T-helper 1 cell treated with Interleukin-12 subunit alpha and Interleukin-12 subunit beta and Interleukin-4 antibody, amounts not matched to agents 30 μg/mL and 1 μg/mL, for 36 hours (primary cell): ENCODE results near the gene ATP6V1B1.

Source experiments
- H3K27ac Mint-ChIP-seq: one replicate; pipeline ENCODE4 v1.8.0; 2021; ENCODE audit warnings: mild to moderate bottlenecking, mixed read lengths
- H3K27me3 Mint-ChIP-seq: one replicate; pipeline ENCODE4 v1.8.0; 2021; ENCODE audit warnings: low read depth, mixed read lengths
- H3K36me3 Mint-ChIP-seq: one replicate; pipeline ENCODE4 v1.8.0; 2021; ENCODE audit warnings: low read depth, mixed read lengths
- H3K4me1 Mint-ChIP-seq: one replicate; pipeline ENCODE4 v1.8.0; 2021; ENCODE audit warnings: low read depth, mixed read lengths
- H3K4me3 Mint-ChIP-seq: one replicate; pipeline ENCODE4 v1.8.0; 2021; ENCODE audit warnings: mild to moderate bottlenecking, moderate library complexity, mixed read lengths
- H3K9me3 Mint-ChIP-seq: one replicate; pipeline ENCODE4 v1.8.0; 2021; ENCODE audit warnings: mixed read lengths

ATP6V1B1 gene

DNA sequence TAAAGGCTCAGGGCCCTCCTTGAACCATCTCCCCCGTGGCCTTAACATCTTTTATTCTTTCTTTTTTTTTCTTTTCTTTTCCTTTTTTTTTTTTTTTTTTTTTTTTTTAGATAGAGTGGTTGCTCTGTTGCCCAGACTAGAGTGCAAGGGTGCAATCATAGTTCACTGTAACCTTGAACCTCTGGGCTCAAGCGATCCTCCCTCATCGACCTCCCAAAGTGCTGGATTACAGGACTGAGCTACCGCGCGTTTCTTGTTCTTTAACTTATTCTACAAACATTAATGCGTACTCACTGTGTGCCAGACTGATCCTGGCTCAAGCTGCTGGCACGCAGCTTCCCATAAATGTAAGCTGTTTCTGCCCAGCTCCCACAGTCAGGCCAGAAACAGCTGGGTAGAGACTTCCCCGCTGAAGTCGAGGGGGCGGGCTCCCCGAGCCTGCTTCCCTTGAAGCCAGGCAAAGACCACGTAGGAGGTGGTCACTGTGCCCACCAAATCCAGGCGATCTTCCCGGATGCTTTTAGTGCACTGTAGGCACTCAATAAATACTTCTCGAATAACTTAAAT is 29.2 kb upstream of the ATP6V1B1 start:
- Mint-ChIP-seq H3K27ac (no peak overlapping the region), H3K9me3 (no peaks in the 10 kb centered on the region), H3K27me3 (peaks cover 91% of the 10 kb centered on the region), H3K4me3 (no peak overlapping the region), H3K36me3 (peaks cover 7% of the 10 kb centered on the region), H3K4me1 (peaks cover 8% of the 10 kb centered on the region)

DNA sequence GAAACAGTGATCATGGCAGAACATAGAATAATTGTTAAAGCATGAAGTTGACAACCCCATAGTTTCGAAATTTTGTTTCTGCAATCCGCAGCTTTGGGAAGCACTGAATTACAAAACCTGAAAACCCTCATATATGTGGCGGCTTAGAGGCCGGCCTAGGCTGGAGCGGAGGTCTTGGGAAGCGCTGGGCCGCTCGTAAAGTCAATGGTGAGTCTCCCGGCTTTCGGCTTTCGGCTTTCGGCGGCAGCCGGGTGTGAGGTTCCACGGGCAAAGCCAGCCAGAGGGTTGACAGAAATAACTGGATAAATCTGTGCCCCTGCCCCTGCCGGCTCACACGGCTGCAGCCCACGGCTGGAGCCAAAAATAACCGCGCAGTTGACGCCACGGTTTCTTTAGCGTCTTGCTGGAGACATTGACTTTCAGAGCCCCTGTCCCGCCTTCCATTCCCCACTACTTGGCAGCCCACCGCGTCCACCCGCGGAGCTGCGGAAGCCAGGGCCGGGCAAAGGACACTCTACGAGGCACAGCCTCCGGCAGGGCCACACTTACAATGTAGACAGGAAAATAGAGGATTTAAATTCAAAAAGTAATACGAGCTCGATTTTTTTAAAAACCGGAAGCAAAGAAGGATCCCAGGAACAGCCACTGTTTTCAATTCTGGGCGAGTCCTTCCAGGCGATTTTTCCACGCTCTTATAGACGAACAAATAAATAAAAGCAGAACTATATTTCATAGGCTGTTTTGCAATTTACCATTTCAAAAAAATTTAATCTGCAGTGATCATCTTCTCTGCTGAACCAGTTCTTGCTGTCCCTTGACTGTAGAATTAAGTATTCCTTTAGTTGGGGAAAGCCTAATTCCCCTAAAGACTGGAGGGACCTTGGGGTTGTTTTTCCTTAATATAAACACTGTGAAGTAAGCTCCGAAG is 28.3 kb upstream of the ATP6V1B1 start:
- Mint-ChIP-seq H3K27ac (peak overlapping the region; percentile 31), H3K27me3 (peaks cover 90% of the 10 kb centered on the region), H3K9me3 (no peaks in the 10 kb centered on the region), H3K4me1 (peaks cover 8% of the 10 kb centered on the region), H3K36me3 (peaks cover 7% of the 10 kb centered on the region), H3K4me3 (peak overlapping the region; percentile 37)

DNA sequence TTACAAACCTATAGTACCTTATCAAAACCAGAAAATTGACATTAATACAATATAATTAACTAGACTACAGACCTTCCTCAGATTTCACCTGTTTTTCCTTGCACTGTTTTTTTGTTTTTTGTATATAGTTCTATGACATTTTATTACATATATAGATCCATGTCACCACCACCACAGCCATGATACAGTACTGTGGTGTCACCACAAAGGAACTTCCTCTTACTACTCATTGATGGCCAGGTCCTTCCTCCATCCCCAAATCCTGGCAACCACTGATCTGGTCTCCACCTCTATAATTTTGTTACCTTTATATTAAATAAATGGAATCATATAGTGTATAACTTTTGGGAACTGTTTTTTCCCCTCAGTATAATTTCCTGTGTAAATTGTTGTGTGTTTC is 19.4 kb upstream of the ATP6V1B1 start:
- Mint-ChIP-seq H3K27ac (no peak overlapping the region), H3K27me3 (peaks cover 41% of the 10 kb centered on the region), H3K36me3 (no peaks in the 10 kb centered on the region), H3K9me3 (no peaks in the 10 kb centered on the region), H3K4me1 (no peaks in the 10 kb centered on the region), H3K4me3 (no peak overlapping the region)

DNA sequence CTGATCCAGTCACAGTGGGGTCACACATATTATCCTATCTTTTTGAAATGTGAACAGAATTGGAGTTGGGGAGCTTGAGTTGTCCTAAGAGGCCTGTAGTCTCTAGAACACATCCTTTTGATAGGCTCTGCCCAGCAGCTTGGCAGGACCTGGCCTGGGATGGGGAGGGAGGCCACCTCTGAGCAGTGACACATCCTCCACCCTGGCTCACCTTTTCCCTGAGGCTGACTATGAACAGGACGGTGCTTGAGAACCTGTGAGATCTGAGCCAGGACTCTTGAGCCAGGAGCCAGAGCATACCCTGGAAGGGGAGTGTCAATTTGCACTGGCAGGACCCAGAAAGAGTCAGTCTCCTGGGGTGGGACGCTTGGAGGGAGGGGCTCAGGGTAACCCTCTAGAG is 17.7 kb upstream of the ATP6V1B1 start:
- Mint-ChIP-seq H3K9me3 (no peaks in the 10 kb centered on the region), H3K27ac (no peak overlapping the region), H3K27me3 (peaks cover 27% of the 10 kb centered on the region), H3K4me1 (no peaks in the 10 kb centered on the region), H3K4me3 (no peak overlapping the region), H3K36me3 (no peaks in the 10 kb centered on the region)

DNA sequence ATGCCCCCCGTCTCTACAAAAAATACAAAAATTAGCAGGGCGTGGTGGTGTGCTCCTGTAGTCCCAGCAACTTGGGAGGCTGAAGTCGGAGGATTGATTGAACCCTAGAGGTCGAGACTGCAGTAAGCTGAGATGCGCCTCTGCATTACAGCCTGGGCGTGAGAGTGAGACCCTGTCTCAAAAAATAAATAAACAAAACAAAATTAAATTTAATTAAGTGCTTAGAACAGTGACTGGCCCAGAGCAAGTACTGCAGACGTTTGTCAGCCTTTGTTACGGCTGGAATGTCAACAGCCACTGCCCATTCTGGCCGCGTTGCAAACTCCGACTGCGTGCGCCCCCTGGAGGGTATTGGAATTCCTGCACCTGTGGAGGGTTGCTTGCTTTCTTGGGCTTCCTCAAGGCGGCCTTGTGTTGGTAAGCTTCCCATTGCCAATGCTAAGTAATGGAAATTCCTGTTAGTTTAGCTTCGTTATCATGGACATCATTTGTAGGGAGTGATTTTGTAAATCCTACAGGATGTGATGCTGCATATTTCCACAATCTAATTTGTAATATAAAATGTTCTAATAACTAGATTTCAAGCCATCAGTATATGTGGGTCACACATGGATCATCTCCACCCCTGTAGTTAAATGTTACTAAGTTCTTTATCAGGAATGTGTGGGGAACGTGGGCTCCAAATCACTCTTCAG is 15.9 kb upstream of the ATP6V1B1 start:
- Mint-ChIP-seq H3K27ac (no peak overlapping the region), H3K4me3 (no peak overlapping the region), H3K9me3 (no peaks in the 10 kb centered on the region), H3K4me1 (peaks cover 3% of the 10 kb centered on the region), H3K27me3 (peaks cover 26% of the 10 kb centered on the region), H3K36me3 (no peaks in the 10 kb centered on the region)

DNA sequence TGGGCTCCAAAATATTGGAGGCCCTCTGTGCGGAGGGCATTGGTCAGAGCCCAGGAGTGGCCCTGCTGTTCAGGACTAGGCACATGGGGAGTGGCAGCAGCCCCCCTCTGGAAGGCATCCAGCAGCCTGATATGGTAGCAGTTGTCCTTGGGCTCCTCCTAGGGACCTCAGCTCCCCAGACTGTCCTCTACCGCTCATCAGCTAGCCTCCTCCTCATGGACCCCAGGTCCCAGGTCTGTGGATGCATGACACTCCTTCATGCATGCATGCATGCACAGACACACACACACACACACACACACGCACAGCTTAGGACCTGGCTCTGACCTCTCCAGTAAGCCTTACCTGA is 15.4 kb upstream of the ATP6V1B1 start:
- H3K27ac Mint-ChIP-seq: no peak overlapping the region
- no peak overlapping the region for H3K4me3 Mint-ChIP-seq
- peaks cover 25% of the 10 kb centered on the region for H3K27me3 Mint-ChIP-seq
- H3K9me3 Mint-ChIP-seq: no peaks in the 10 kb centered on the region
- no peaks in the 10 kb centered on the region for H3K36me3 Mint-ChIP-seq
- H3K4me1 Mint-ChIP-seq: peaks cover 3% of the 10 kb centered on the region

DNA sequence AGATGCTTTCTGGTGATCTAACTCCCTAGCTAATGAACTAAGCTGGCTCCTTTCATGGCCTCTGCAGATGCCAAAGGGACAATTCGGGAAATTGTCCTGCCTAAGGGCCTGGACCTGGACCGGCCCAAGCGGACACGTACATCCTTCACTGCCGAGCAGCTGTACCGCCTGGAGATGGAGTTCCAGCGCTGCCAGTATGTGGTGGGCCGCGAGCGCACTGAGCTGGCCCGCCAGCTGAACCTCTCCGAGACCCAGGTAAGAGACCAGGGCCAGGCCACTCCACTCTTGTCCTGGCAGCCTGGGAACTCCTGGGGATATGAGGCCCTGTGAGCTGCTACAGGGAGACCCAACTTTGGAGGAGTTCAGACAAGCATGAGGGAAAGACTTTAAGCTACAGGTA is 14.7 kb upstream of the ATP6V1B1 start:
- no peak overlapping the region for H3K4me3 Mint-ChIP-seq
- no peak overlapping the region for H3K27ac Mint-ChIP-seq
- H3K27me3 Mint-ChIP-seq: peaks cover 21% of the 10 kb centered on the region
- H3K9me3 Mint-ChIP-seq: no peaks in the 10 kb centered on the region
- H3K4me1 Mint-ChIP-seq: peaks cover 3% of the 10 kb centered on the region
- H3K36me3 Mint-ChIP-seq: no peaks in the 10 kb centered on the region

DNA sequence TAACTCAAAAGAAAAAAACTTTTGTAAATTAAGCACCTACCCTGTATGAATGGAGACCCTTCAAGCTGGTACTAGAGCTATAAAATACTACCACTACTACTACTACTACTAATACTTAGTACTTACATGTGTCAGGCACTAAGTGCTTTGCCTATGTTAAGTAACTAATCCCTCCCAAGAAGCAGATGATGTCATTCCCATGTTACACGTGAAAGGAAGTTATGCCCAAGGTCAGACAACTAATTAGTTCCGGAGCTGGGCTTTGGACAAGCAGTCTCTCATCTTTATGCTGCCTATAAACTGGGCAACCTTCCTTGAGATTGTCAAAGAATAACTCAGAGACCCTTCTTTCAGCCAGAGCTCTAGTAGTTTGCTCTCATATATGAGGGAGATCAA is 13.9 kb upstream of the ATP6V1B1 start:
- Mint-ChIP-seq H3K27me3 (peaks cover 15% of the 10 kb centered on the region), H3K4me1 (peaks cover 3% of the 10 kb centered on the region), H3K4me3 (no peak overlapping the region), H3K36me3 (no peaks in the 10 kb centered on the region), H3K27ac (no peak overlapping the region), H3K9me3 (no peaks in the 10 kb centered on the region)

DNA sequence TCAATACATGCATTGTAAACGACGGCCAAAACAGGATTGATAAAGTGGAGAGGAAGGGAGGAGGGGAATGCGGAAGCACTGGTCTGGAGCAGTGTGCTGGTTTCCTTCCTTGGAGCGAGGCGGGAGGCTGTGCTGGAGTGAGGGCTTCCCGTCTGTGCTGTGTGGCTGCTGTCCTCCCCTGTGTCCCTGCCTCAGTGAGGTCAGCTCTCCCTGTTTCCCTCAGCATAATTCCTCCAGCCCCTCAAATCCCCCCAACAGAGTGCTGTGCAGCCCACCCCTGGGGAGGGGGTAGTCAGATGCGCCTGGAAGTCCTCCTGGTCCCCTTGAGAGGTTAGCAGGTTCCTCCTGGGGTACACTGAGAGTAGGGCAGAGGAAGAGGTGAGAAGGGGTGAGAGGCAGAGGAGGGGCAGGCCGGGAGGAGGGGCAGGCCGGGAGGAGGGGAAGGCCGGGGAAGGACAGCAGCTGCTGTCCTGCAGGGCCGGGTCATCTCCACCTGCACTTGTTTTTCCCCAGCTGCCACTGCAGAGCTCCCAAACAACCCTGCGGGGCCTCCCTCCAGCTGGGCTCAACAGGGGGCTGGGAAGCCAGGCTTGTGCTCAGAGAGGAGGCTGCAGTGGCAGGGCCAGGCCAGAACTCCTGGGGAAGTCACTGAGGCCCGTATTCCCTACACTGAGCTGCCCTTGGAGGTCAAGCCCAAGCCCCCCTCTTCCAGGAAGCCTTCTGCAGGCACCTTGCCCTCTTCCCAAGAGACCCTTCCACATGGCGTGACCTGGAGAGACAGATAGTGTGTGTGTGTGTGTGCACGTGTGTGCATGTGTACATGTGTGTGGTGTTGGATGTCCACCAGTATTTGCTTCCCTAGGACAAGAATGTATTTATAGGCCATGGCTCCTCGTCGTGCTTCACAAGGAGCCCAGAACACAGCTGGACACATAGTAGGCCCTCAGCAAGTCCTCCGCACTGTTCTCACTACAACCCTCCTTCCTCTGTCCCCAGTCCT is 13.2 kb upstream of the ATP6V1B1 start:
- peaks cover 3% of the 10 kb centered on the region for H3K4me1 Mint-ChIP-seq
- H3K36me3 Mint-ChIP-seq: no peaks in the 10 kb centered on the region
- H3K4me3 Mint-ChIP-seq: no peak overlapping the region
- no peak overlapping the region for H3K27ac Mint-ChIP-seq
- H3K27me3 Mint-ChIP-seq: peaks cover 20% of the 10 kb centered on the region
- H3K9me3 Mint-ChIP-seq: no peaks in the 10 kb centered on the region

DNA sequence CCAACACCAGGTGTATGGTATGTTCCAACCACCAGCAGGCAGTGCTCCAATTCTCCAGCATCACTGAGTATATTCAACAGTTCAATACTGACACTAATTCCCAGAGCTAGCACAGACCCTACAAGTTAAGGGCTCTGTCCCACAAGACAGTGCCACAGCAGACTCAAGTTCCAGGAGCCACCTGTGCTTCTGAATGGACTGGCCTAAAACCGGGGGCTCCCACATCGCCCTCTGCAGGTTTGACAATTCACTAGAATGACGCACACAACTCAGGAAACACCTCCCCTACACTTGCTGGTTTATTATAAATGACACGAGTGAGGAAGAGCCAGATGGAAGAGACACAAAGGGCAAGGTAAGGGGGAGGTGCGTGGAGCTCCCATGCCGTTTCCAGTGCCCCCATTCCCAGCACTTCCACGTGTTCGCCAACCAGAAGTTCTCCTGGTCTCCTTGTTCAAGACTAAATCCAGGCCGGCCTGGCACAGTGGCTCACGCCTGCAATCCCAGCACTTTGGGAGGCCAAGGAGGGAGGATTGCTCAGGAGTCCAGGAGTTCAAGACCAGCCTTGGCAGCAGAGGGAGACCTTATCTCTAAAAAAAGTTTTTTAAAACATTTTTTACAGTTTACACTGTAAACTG is 12.2 kb upstream of the ATP6V1B1 start:
- no peak overlapping the region for H3K4me3 Mint-ChIP-seq
- no peaks in the 10 kb centered on the region for H3K9me3 Mint-ChIP-seq
- H3K27ac Mint-ChIP-seq: no peak overlapping the region
- peaks cover 15% of the 10 kb centered on the region for H3K27me3 Mint-ChIP-seq
- peaks cover 3% of the 10 kb centered on the region for H3K4me1 Mint-ChIP-seq
- H3K36me3 Mint-ChIP-seq: no peaks in the 10 kb centered on the region

DNA sequence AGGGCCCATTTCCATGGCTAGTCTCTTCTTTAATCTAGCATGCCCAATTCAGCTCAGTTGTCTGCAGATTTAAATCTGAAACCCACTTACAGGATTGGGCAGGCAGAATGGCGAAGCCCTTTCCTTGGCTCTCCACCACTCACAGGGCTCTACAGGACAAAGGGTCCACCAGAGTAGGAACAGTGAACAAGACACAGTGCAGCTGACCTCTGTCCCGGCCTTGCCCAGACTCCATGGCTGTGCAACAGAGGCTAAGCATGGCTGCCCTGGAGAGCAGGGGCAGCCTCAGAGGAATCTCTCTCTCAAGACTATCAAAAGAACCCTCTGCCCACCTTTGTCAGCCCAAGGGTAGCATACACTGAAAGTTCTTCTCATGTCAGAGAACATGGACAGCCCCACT is 9.7 kb upstream of the ATP6V1B1 start:
- peak overlapping the region; percentile 17 for H3K27ac Mint-ChIP-seq
- H3K4me3 Mint-ChIP-seq: no peak overlapping the region
- H3K36me3 Mint-ChIP-seq: no peaks in the 10 kb centered on the region
- peaks cover 14% of the 10 kb centered on the region for H3K27me3 Mint-ChIP-seq
- peaks cover 3% of the 10 kb centered on the region for H3K4me1 Mint-ChIP-seq
- no peaks in the 10 kb centered on the region for H3K9me3 Mint-ChIP-seq

DNA sequence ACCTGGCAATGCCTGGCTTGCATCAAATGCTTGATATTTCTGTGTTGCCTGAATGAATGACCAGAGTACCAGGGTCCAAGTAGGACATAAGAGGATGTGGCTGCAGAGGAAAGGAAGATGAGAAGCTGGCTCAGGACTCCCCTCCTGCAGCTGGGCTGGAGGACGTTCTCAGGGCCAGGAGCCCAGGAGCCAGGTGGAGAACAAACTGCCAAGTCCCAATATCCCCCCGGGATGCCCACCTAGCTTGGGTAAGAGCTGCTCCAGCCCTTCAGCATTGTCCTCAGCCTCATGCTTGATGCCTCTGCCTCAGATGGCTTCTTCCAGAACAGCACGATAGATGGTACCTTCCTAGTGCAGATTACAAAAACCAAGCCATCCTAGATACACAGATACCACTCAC is 8.6 kb upstream of the ATP6V1B1 start:
- no peak overlapping the region for H3K27ac Mint-ChIP-seq
- no peaks in the 10 kb centered on the region for H3K36me3 Mint-ChIP-seq
- peaks cover 5% of the 10 kb centered on the region for H3K4me1 Mint-ChIP-seq
- H3K9me3 Mint-ChIP-seq: no peaks in the 10 kb centered on the region
- no peak overlapping the region for H3K4me3 Mint-ChIP-seq
- peaks cover 18% of the 10 kb centered on the region for H3K27me3 Mint-ChIP-seq

DNA sequence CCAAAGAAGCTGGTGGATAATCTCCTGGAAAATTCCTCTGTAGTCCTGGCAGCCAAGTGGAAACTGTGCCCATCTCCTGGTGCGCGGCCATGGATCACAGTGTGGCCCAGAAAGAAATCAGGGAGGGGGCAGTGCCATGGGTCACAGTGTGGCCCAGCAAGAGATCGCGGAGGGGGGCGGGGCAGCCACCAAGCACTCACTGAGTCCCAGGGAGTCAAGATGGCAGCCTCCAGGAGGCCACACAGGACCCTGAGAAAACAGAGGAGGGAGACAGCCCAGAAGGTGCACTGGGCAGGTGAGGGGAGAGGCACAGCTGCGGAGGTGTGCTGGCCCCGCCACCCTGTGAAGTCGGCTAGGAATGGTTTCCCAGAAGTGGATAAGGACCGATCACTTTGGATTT is 8.1 kb upstream of the ATP6V1B1 start:
- H3K27ac Mint-ChIP-seq: no peak overlapping the region
- H3K36me3 Mint-ChIP-seq: no peaks in the 10 kb centered on the region
- no peak overlapping the region for H3K4me3 Mint-ChIP-seq
- H3K9me3 Mint-ChIP-seq: no peaks in the 10 kb centered on the region
- H3K4me1 Mint-ChIP-seq: peaks cover 5% of the 10 kb centered on the region
- peaks cover 18% of the 10 kb centered on the region for H3K27me3 Mint-ChIP-seq

DNA sequence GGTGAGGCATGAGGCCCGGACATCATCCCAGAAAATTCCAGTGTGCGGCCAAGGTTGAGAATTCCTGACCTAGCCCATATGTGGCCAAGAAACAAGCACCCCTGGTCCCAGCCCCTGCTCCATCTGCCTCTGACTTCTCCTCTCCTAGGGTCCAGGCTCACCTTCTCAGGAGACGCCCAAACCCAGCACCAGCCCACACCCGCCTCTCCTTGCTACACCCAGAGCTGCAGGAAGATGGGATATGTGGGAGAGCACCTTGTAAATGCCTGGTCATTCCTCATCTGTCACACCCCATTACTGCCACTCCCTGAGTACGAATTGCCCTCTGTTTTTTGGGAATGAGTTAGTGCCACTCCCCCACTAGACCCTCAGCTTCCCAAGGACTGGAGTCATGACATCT is 7.3 kb upstream of the ATP6V1B1 start:
- peaks cover 3% of the 10 kb centered on the region for H3K4me1 Mint-ChIP-seq
- no peaks in the 10 kb centered on the region for H3K36me3 Mint-ChIP-seq
- no peak overlapping the region for H3K27ac Mint-ChIP-seq
- peaks cover 17% of the 10 kb centered on the region for H3K27me3 Mint-ChIP-seq
- H3K4me3 Mint-ChIP-seq: no peak overlapping the region
- no peaks in the 10 kb centered on the region for H3K9me3 Mint-ChIP-seq
